HCT116 (cell line): ENCODE measurements around the gene PRKAG1. TPM values are rescaled to one million over a fixed set of nuclear protein-coding genes. Genes with fewer than 3 reads are reported as not detected.

Source experiments
- ATAC-seq: fragments of 200-7000 bp; cut with Tn5 transposase; 2 replicates; pipeline ENCODE4 v1.9.1; 2020; ENCODE audit warnings: mild to moderate bottlenecking, moderate library complexity
- BruUV-seq: library from RNA; stranded (reverse); fragments of 400-500 nt; replicated peaks from 2 replicates; lab custom pipeline; 2021; lab: Mats Ljungman, UMichigan
- CTCF ChIA-PET: fragments of 300-600 bp; sonication (Branson Sonifier 250); formaldehyde crosslinking; loops from one replicate; lab custom pipeline; 2021; ENCODE audit warnings: antibody characterized with exemption; lab: Charles Lee
- POLR2A ChIA-PET: fragments of 300-600, 350-600 bp; sonication (Branson Sonifier 250); formaldehyde crosslinking; loops from one replicate; lab custom pipeline; 2021; ENCODE audit warnings: antibody characterized with exemption; lab: Charles Lee
- RAD21 ChIA-PET, 2 experiments: fragments of 300-600 bp; sonication (Branson Sonifier 250); formaldehyde crosslinking; loops; one replicate each; lab custom pipeline; 2023; ENCODE audit warnings: low total read pairs in 2 of 2; ENCODE audit not compliant: uncharacterized antibody in 2 of 2, unreplicated experiment in 2 of 2, low non-redundant PET in 1 of 2; lab: Charles Lee
- DNase-seq: peaks from one replicate; pipeline ENCODE4 v3.0.0-alpha.2; 2010; ENCODE audit warnings: low read depth, low spot score
- H2AFZ ChIP-seq: fragments of 200-600 bp; shearing (Covaris generic), sonication (generic); 2 replicates; pipeline ENCODE4 v1.6.1; 2017; ENCODE audit warnings: low read depth, mixed run types, mixed read lengths, antibody characterized with exemption, low read length; ENCODE audit not compliant: poor library complexity, severe bottlenecking
- H3K27ac ChIP-seq: 2 replicates; pipeline ENCODE4 v1.5.1; 2012; ENCODE audit warnings: low read depth, low read length
- H3K27me3 ChIP-seq: fragments of 200-600 bp; sonication (generic); 2 replicates; pipeline ENCODE4 v1.6.1; 2016; ENCODE audit warnings: mixed run types, low read length, mixed read lengths; ENCODE audit not compliant: insufficient read depth
- H3K36me3 ChIP-seq, 2 experiments: fragments of 200-500 bp in 1 of 2; fragments of 200-600 bp in 1 of 2; sonication (Bioruptor generic) in 1 of 2; sonication (generic) in 1 of 2; 2 replicates each; pipeline versions ENCODE4 v1.5.1 to v1.6.1; 2014 to 2016; ENCODE audit warnings: low read length in 2 of 2, inconsistent platforms in 1 of 2, mixed read lengths in 1 of 2, mixed run types in 1 of 2; ENCODE audit not compliant: insufficient read depth in 2 of 2, control insufficient read depth in 1 of 2
- H3K4me1 ChIP-seq, 2 experiments: fragments of 200-600 bp in 1 of 2; sonication (generic) in 1 of 2; 2 replicates each; pipeline versions ENCODE4 v1.5.1 to v1.6.1; 2012 to 2017; ENCODE audit warnings: low read length in 2 of 2, inconsistent platforms in 1 of 2, mild to moderate bottlenecking in 1 of 2, mixed read lengths in 1 of 2, mixed run types in 1 of 2, moderate library complexity in 1 of 2; ENCODE audit not compliant: insufficient read depth in 2 of 2, control insufficient read depth in 1 of 2
- H3K4me2 ChIP-seq: fragments of 200-600 bp; sonication (generic); 2 replicates; pipeline ENCODE4 v1.6.1; 2017; ENCODE audit warnings: mixed run types, low read length, mixed read lengths
- H3K4me3 ChIP-seq, 2 experiments: fragments of 200-600 bp in 1 of 2; sonication (generic) in 1 of 2; replicated peaks in 1 of 2; 2 replicates each; pipeline ENCODE4 v1.5.1; 2011 to 2016; ENCODE audit warnings: low read length in 2 of 2, control low read depth in 1 of 2, low read depth in 1 of 2, mild to moderate bottlenecking in 1 of 2, mixed read lengths in 1 of 2, mixed run types in 1 of 2
- H3K79me2 ChIP-seq: fragments of 200-600 bp; sonication (generic); 2 replicates; pipeline ENCODE4 v1.6.1; 2017; ENCODE audit warnings: mild to moderate bottlenecking, mixed run types, low read length, moderate library complexity, mixed read lengths; ENCODE audit not compliant: insufficient read depth
- H3K9ac ChIP-seq: fragments of 200-600 bp; sonication (generic); 2 replicates; pipeline ENCODE4 v1.6.1; 2016; ENCODE audit warnings: low read length, mixed read lengths
- H3K9me2 ChIP-seq: fragments of 200-600 bp; sonication (generic), shearing (Covaris generic); 2 replicates; pipeline ENCODE4 v1.6.1; 2017; ENCODE audit warnings: mixed run types, mild to moderate bottlenecking, moderate library complexity; ENCODE audit not compliant: insufficient read depth
- H3K9me3 ChIP-seq, 2 experiments: fragments of 200-500 bp in 1 of 2; fragments of 200-600 bp in 1 of 2; sonication (Bioruptor generic) in 1 of 2; sonication (generic) in 1 of 2; 2 replicates each; pipeline ENCODE4 v1.6.1; 2014 to 2017; ENCODE audit warnings: low read length in 2 of 2, mixed read lengths in 2 of 2, inconsistent platforms in 1 of 2, low read depth in 1 of 2, mild to moderate bottlenecking in 1 of 2, mixed run types in 1 of 2, moderate library complexity in 1 of 2; ENCODE audit not compliant: control insufficient read depth in 1 of 2, insufficient read depth in 1 of 2
- H4K20me1 ChIP-seq: fragments of 200-600 bp; sonication (generic), shearing (Covaris generic); 2 replicates; pipeline ENCODE4 v1.6.1; 2017; ENCODE audit warnings: mixed run types, mild to moderate bottlenecking, moderate library complexity; ENCODE audit not compliant: insufficient read depth
- EZH2 ChIP-seq: fragments of 200-600 bp; sonication (generic); IDR thresholded peaks from 2 replicates; pipeline ENCODE4 v1.6.1; 2017; ENCODE audit warnings: antibody characterized with exemption, mixed run types
- EZH2phosphoT487 ChIP-seq: fragments of 200-600 bp; IDR thresholded peaks from 2 replicates; pipeline ENCODE4 v1.6.1; 2018; ENCODE audit warnings: antibody characterized with exemption, borderline replicate concordance
- JUND ChIP-seq: IDR thresholded peaks from 2 replicates; pipeline ENCODE4 v1.6.1; 2012
- MAX ChIP-seq: IDR thresholded peaks from 2 replicates; pipeline ENCODE4 v1.6.1; 2012
- RAD21 ChIP-seq: IDR thresholded peaks from 2 replicates; pipeline ENCODE4 v1.6.1; 2012; ENCODE audit warnings: low read depth, mild to moderate bottlenecking
- REST ChIP-seq: IDR thresholded peaks from 2 replicates; pipeline ENCODE4 v1.6.1; 2012; ENCODE audit warnings: low read depth
- TCF7L2 ChIP-seq: IDR thresholded peaks from 2 replicates; pipeline ENCODE4 v1.7.0; 2011; ENCODE audit warnings: borderline replicate concordance, inconsistent platforms; ENCODE audit not compliant: insufficient read depth, insufficient read length; ENCODE audit errors: extremely low read depth
- ZFX ChIP-seq: fragments of 450-650 bp; IDR thresholded peaks from 2 replicates; pipeline ENCODE4 v1.6.1; 2017
- intact Hi-C: fragments of 100-400 bp; cut with micrococcal nuclease; formaldehyde crosslinking; loops from 2 replicates; pipeline ENCODE4 v1.10.0; 2022
- total RNA-seq: library from RNA; stranded (reverse); gene quantifications from one replicate; pipeline ENCODE4 v1.2.1, GENCODE V29; 2021; ENCODE audit not compliant: unreplicated experiment

The PRKAG1 gene
- total RNA-seq, 1 experiment from 2014 or later, result 64.6 TPM

- Histone ChIP-seq H3K9ac (no peak overlapping the region), H3K36me3 (peaks cover 4 to 5% of the 10 kb centered on the region in 2 experiments; a peak in 2 of 4 replicates), H3K27me3 (no peaks in the 10 kb centered on the region), H3K4me1 (peaks cover 12 to 15% of the 10 kb centered on the region in 2 experiments), H3K4me3 (no peak overlapping the region), H3K4me2 (no peak overlapping the region), H3K27ac (no peak overlapping the region), H2AFZ (no peak overlapping the region), H3K79me2 (peaks cover 5% of the 10 kb centered on the region; the same call in 1 of the 2 replicates), H3K9me3 (no peaks in the 10 kb centered on the region), H4K20me1 (no peaks in the 10 kb centered on the region), H3K9me2 (no peaks in the 10 kb centered on the region)
- no peak for ATAC-seq
- ChIA-PET CTCF (interaction anchor here (1.4 to 2.0 kb wide), 2 partner anchors 14 to 25 kb away, joined by 4 to 5 read pairs; partner anchors contain the start of gene DDN), RAD21 (no interaction called here), POLR2A (no interaction called here)
- no peak for DNase-seq
- no peak for TF ChIP-seq REST
- BruUV-seq, result no TSS peak
- intact Hi-C loops, result no loop called here
Observed at GRCh38 chr12:49012739-49013138, 5.8 kb downstream of the PRKAG1 start.

- no peak overlapping the region for H3K27ac ChIP-seq
- H3K9ac ChIP-seq, result no peak overlapping the region
- H4K20me1 ChIP-seq, result no peaks in the 10 kb centered on the region
- POLR2A ChIA-PET, result no interaction called here
- peaks cover 5 to 9% of the 10 kb centered on the region in 2 experiments; a peak in 2 of 4 replicates for H3K4me1 ChIP-seq
- no peak overlapping the region for H3K4me3 ChIP-seq
- TF ChIP-seq RAD21, result no peak
- TF ChIP-seq ZFX, result no peak
- no peak for TF ChIP-seq JUND
- no peak for TF ChIP-seq EZH2
- no peak for TF ChIP-seq MAX
- no peak for TF ChIP-seq EZH2phosphoT487
- no peak for TF ChIP-seq TCF7L2
- no peak overlapping the region for H3K4me2 ChIP-seq
- H3K36me3 ChIP-seq, result peaks cover 4 to 5% of the 10 kb centered on the region in 2 experiments; a peak in 2 of 4 replicates
- H3K9me2 ChIP-seq, result no peaks in the 10 kb centered on the region
- ATAC-seq, result no peak
- CTCF ChIA-PET, result interaction anchor here (1.3 kb wide), 1 partner anchor 10 kb away, joined by 3 read pairs; no protein-coding TSS in a partner anchor
- no peaks in the 10 kb centered on the region for H3K27me3 ChIP-seq
- no TSS peak for BruUV-seq
- RAD21 ChIA-PET, result no interaction called here
- intact Hi-C loops, result no loop called here
- DNase-seq, result no peak
- H2AFZ ChIP-seq, result no peak overlapping the region
- H3K79me2 ChIP-seq, result no peaks in the 10 kb centered on the region; the same call in none of the 2 replicates
- no peaks in the 10 kb centered on the region for H3K9me3 ChIP-seq
Observed at GRCh38 chr12:49010092-49010668, 8.4 kb downstream of the PRKAG1 start.
